IMR-90 (cell line): Measurements from ENCODE around the gene PHF11. TPM values are rescaled to one million over a fixed set of nuclear protein-coding genes. Genes with fewer than 3 reads are reported as not detected.

ENCODE experiments used
- ATAC-seq: fragments of 200-7000 bp; cut with Tn5 transposase; 2 replicates; pipeline ENCODE4 v1.9.1; 2020; ENCODE audit warnings: low read depth, mild to moderate bottlenecking, moderate library complexity
- BruUV-seq: library from RNA; stranded (reverse); fragments of 400-500 nt; replicated peaks from 2 replicates; lab custom pipeline; 2021; lab: Mats Ljungman, UMichigan
- CTCF ChIA-PET: fragments of 300-600 bp; formaldehyde crosslinking; extraction: SDS; loops from one replicate; lab custom pipeline; 2021; ENCODE audit warnings: antibody characterized with exemption; lab: Yijun Ruan, JAX
- POLR2A ChIA-PET: fragments of 300-600 bp; sonication (Branson Sonifier 250); formaldehyde crosslinking; loops from one replicate; lab custom pipeline; 2022; ENCODE audit warnings: antibody characterized with exemption; ENCODE audit not compliant: unreplicated experiment; lab: Charles Lee
- DNase-seq: peaks from one replicate; pipeline ENCODE4 v3.0.0; 2013
- H2AFZ ChIP-seq: replicated peaks from 2 replicates; pipeline ENCODE3; 2013; ENCODE audit warnings: low read length, mild to moderate bottlenecking; ENCODE audit not compliant: poor library complexity
- H2AK5ac ChIP-seq: 2 replicates; pipeline ENCODE4 v1.6.1; 2013; ENCODE audit warnings: low read depth, low read length, inconsistent platforms
- H2AK9ac ChIP-seq: replicated peaks from 2 replicates; pipeline ENCODE3; 2013; ENCODE audit warnings: mild to moderate bottlenecking, low read depth, low read length, moderate library complexity; ENCODE audit not compliant: poor library complexity
- H2BK120ac ChIP-seq: 2 replicates; pipeline ENCODE4 v1.6.1; 2013; ENCODE audit warnings: low read depth, low read length, inconsistent platforms
- H2BK15ac ChIP-seq: 3 replicates; pipeline ENCODE4 v1.6.1; 2013; ENCODE audit warnings: low read depth, low read length, inconsistent platforms
- H2BK20ac ChIP-seq: 2 replicates; pipeline ENCODE4 v1.6.1; 2013; ENCODE audit warnings: low read depth, mild to moderate bottlenecking, inconsistent platforms, low read length, moderate library complexity
- H2BK5ac ChIP-seq: 2 replicates; pipeline ENCODE4 v1.6.1; 2013; ENCODE audit warnings: mild to moderate bottlenecking, low read depth, low read length, inconsistent platforms; ENCODE audit not compliant: poor library complexity, severe bottlenecking
- H3K14ac ChIP-seq: replicated peaks from 2 replicates; pipeline ENCODE4 v1.6.1; 2013; ENCODE audit warnings: low read depth, low read length, inconsistent platforms
- H3K18ac ChIP-seq: 2 replicates; pipeline ENCODE4 v1.6.1; 2013; ENCODE audit warnings: low read depth, low read length, control low read depth
- H3K23ac ChIP-seq: 2 replicates; pipeline ENCODE4 v1.6.1; 2013; ENCODE audit warnings: low read depth, low read length, inconsistent platforms
- H3K27ac ChIP-seq: 2 replicates; pipeline ENCODE4 v1.5.1; 2013; ENCODE audit warnings: mild to moderate bottlenecking, control low read depth, low read length; ENCODE audit not compliant: insufficient read depth
- H3K27me3 ChIP-seq: 2 replicates; pipeline ENCODE4 v1.6.1; 2013; ENCODE audit warnings: low read length; ENCODE audit not compliant: control insufficient read depth, insufficient read depth
- H3K36me3 ChIP-seq: 2 replicates; pipeline ENCODE4 v1.6.1; 2013; ENCODE audit warnings: low read length, mixed read lengths; ENCODE audit not compliant: control insufficient read depth, insufficient read depth
- H3K4ac ChIP-seq: 2 replicates; pipeline ENCODE4 v1.6.1; 2013; ENCODE audit warnings: low read depth, low read length, inconsistent platforms
- H3K4me1 ChIP-seq: 2 replicates; pipeline ENCODE4 v1.6.1; 2013; ENCODE audit warnings: low read length, mixed read lengths; ENCODE audit not compliant: control insufficient read depth, insufficient read depth
- H3K4me2 ChIP-seq: 2 replicates; pipeline ENCODE4 v1.6.1; 2013; ENCODE audit warnings: low read depth, mild to moderate bottlenecking, control low read depth, low read length, moderate library complexity
- H3K4me3 ChIP-seq: 2 replicates; pipeline ENCODE4 v1.5.1; 2013; ENCODE audit warnings: low read depth, mild to moderate bottlenecking, control low read depth, low read length, moderate library complexity; ENCODE audit not compliant: insufficient read depth
- H3K56ac ChIP-seq: 2 replicates; pipeline ENCODE4 v1.6.1; 2013; ENCODE audit warnings: low read length, inconsistent platforms; ENCODE audit not compliant: insufficient read depth; ENCODE audit errors: extremely low read depth
- H3K79me1 ChIP-seq, 2 experiments: 2 replicates each; pipeline ENCODE4 v1.6.1; 2013; ENCODE audit warnings: low read length in 2 of 2, inconsistent platforms in 1 of 2, low read depth in 1 of 2
- H3K9ac ChIP-seq: 2 replicates; pipeline ENCODE4 v1.6.1; 2013; ENCODE audit warnings: low read depth, low read length, control low read depth
- H3K9me1 ChIP-seq: 2 replicates; pipeline ENCODE4 v1.6.1; 2013; ENCODE audit warnings: low read length, inconsistent platforms; ENCODE audit not compliant: insufficient read depth
- H3K9me3 ChIP-seq: 2 replicates; pipeline ENCODE4 v1.6.1; 2013; ENCODE audit warnings: low read length; ENCODE audit not compliant: control insufficient read depth, insufficient read depth
- H4K20me1 ChIP-seq: 2 replicates; pipeline ENCODE4 v1.6.1; 2013; ENCODE audit warnings: low read length, inconsistent platforms; ENCODE audit not compliant: insufficient read depth
- H4K5ac ChIP-seq: 2 replicates; pipeline ENCODE4 v1.6.1; 2013; ENCODE audit warnings: mild to moderate bottlenecking, low read depth, low read length, control low read depth
- H4K8ac ChIP-seq, 2 experiments: 2 replicates each; pipeline ENCODE4 v1.6.1; 2013; ENCODE audit warnings: low read depth in 2 of 2, low read length in 2 of 2, control low read depth in 1 of 2, inconsistent platforms in 1 of 2
- H4K91ac ChIP-seq: 2 replicates; pipeline ENCODE4 v1.6.1; 2013; ENCODE audit warnings: low read depth, low read length, inconsistent platforms; ENCODE audit not compliant: insufficient read depth
- BHLHE40 ChIP-seq: fragments of 150-350 bp; IDR thresholded peaks from 2 replicates; pipeline ENCODE4 v1.6.1; 2016; ENCODE audit warnings: mild to moderate bottlenecking, low read depth, low read length
- CEBPB ChIP-seq: IDR thresholded peaks from 2 replicates; pipeline ENCODE4 v1.6.1; 2012; ENCODE audit warnings: low read depth, low read length, improper control_type of control experiment
- CHD1 ChIP-seq: IDR thresholded peaks from 2 replicates; pipeline ENCODE4 v1.6.1; 2012; ENCODE audit warnings: low read depth, low read length, improper control_type of control experiment
- FOS ChIP-seq: fragments of 150-350 bp; IDR thresholded peaks from 2 replicates; pipeline ENCODE4 v1.6.1; 2016; ENCODE audit warnings: low read depth, low read length
- MAFK ChIP-seq: IDR thresholded peaks from 2 replicates; pipeline ENCODE4 v1.6.1; 2012; ENCODE audit warnings: low read depth, low read length, improper control_type of control experiment
- MAZ ChIP-seq: IDR thresholded peaks from 2 replicates; pipeline ENCODE4 v1.6.1; 2012; ENCODE audit warnings: low read depth, mild to moderate bottlenecking, low read length, improper control_type of control experiment, moderate library complexity, borderline replicate concordance
- MXI1 ChIP-seq: IDR thresholded peaks from 2 replicates; pipeline ENCODE4 v1.6.1; 2012; ENCODE audit warnings: low read depth, mild to moderate bottlenecking, low read length, moderate library complexity, borderline replicate concordance
- NFE2L2 ChIP-seq: fragments of 150-350 bp; IDR thresholded peaks from 2 replicates; pipeline ENCODE4 v1.6.1; 2016; ENCODE audit warnings: low read depth, mild to moderate bottlenecking, low read length
- POLR2A ChIP-seq: IDR thresholded peaks from 2 replicates; pipeline ENCODE4 v1.6.1; 2012; ENCODE audit warnings: mild to moderate bottlenecking, low read depth, low read length
- RAD21 ChIP-seq: IDR thresholded peaks from 2 replicates; pipeline ENCODE4 v1.6.1; 2012; ENCODE audit warnings: low read length, improper control_type of control experiment
- RCOR1 ChIP-seq: IDR thresholded peaks from 2 replicates; pipeline ENCODE4 v1.6.1; 2012; ENCODE audit warnings: mild to moderate bottlenecking, low read length, improper control_type of control experiment; ENCODE audit not compliant: insufficient replicate concordance
- RFX5 ChIP-seq: IDR thresholded peaks from 2 replicates; pipeline ENCODE4 v1.8.0; 2012; ENCODE audit warnings: low read depth, mild to moderate bottlenecking, low read length, moderate library complexity
- SMC3 ChIP-seq: fragments of 150-350 bp; IDR thresholded peaks from 2 replicates; pipeline ENCODE4 v1.6.1; 2016; ENCODE audit warnings: low read depth, mild to moderate bottlenecking, antibody characterized with exemption, low read length, moderate library complexity
- WGBS, 2 experiments: methylation state at CpG; one replicate each; pipeline versions ENCODE4 v1.1.5 to v1.1.7; 2013; ENCODE audit warnings: missing lambda C conversion rate in 2 of 2; ENCODE audit not compliant: insufficient read length in 1 of 2; ENCODE audit errors: extremely low coverage in 2 of 2; 5-methylcytosine and 5-hydroxymethylcytosine counted together
- dilution Hi-C: fragments of 300-500 bp; cut with HindIII; formaldehyde crosslinking; loops from one replicate; pipeline ENCODE4 v1.14.3; 2018; ENCODE audit warnings: low sequenced_read_pairs; ENCODE audit not compliant: unreplicated experiment
- in situ Hi-C: fragments of 300-500 bp; cut with MboI; formaldehyde crosslinking; loops from 3 replicates; pipeline ENCODE4 v1.14.3; 2019; ENCODE audit warnings: low sequenced_read_pairs, inconsistent platforms, mixed read lengths
- intact Hi-C: fragments of 100-400 bp; cut with micrococcal nuclease; formaldehyde crosslinking; loops from 2 replicates; pipeline ENCODE4 v1.10.0; 2022
- polyA plus RNA-seq, 3 experiments: library from polyadenylated mRNA; depleted of rRNA; stranded (reverse); fragments of >200 nt; gene quantifications; 2 replicates each; pipeline ENCODE4 v1.2.3, GENCODE V29; 2012; ENCODE audit warnings: low replicate concordance in 1 of 3
- total RNA-seq: library from RNA; depleted of rRNA; stranded (reverse); fragments of >200 nt; gene quantifications from 2 replicates; pipeline ENCODE4 v1.2.3, GENCODE V29; 2012
- TF ChIP-seq, protein P1 (sequence below): fragments of 150-350 bp; IDR thresholded peaks from 2 replicates; pipeline ENCODE4 v1.6.1; 2017; ENCODE audit warnings: mild to moderate bottlenecking, antibody characterized with exemption, low read length, low read depth
- TF ChIP-seq, protein P2 (sequence below): fragments of 150-350 bp; IDR thresholded peaks from 2 replicates; pipeline ENCODE4 v1.6.1; 2016; ENCODE audit warnings: low read depth, mild to moderate bottlenecking, low read length, moderate library complexity, borderline replicate concordance
- TF ChIP-seq, protein P3 (sequence below): conservative IDR thresholded peaks from 2 replicates; pipeline ENCODE4 v1.5.1; 2012; ENCODE audit warnings: mild to moderate bottlenecking, low read depth, low read length, improper control_type of control experiment

The PHF11 gene
- total and polyA plus RNA-seq, 2 of the 4 experiments (the other 2 are of a cell fraction): 3.9 to 15.4 TPM

DNA sequence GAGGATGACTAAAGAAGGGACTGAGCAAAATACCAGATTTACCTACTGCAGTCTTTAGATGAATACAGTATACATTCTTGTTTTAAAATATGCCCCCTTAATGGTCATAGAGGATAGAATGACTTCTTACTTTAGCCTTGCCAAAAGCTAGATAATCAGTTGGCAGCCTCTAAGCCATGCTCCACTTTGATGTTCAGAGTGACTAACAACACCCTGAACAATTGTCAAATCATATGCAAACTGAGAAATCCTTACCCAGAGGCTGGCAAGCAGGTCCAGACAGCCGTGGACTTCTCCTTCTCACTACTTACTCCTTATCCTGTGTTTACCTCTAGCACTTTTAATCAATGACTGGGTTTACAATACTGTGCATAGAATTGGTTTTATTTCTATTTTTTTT lies 23.6 kb upstream of the PHF11 start:
- no peak overlapping the region for H3K56ac ChIP-seq
- ChIA-PET CTCF (no interaction called here), POLR2A (no interaction called here)
- H3K4me2 ChIP-seq: no peak overlapping the region
- peaks cover 20% of the 10 kb centered on the region for H3K36me3 ChIP-seq
- no peak overlapping the region for H3K4ac ChIP-seq
- intact Hi-C loops (no loop called here), dilution Hi-C loops (no loop called here), in situ Hi-C loops (no loop called here)
- 0 out of 2 replicates have a peak overlapping the region, but pooled peaks have one; percentile 49 for H3K23ac ChIP-seq
- no peaks in the 10 kb centered on the region for H3K9me3 ChIP-seq
- H2AK5ac ChIP-seq: no peak overlapping the region
- H3K4me1 ChIP-seq: no peaks in the 10 kb centered on the region
- H3K27me3 ChIP-seq: no peaks in the 10 kb centered on the region
- no peak overlapping the region for H2AFZ ChIP-seq
- H2AK9ac ChIP-seq: no peak overlapping the region
- no peak overlapping the region for H3K4me3 ChIP-seq
- no CpG with 5 or more reads among the region's 1 CpG for WGBS, 2 experiments
- no peaks in the 10 kb centered on the region; the same call in 1 of the 2 replicates for H3K9me1 ChIP-seq
- ATAC-seq (no peak), DNase-seq (peak; percentile 15)
- no peak overlapping the region for H2BK120ac ChIP-seq
- no peak for TF ChIP-seq POLR2A
- no peak for TF ChIP-seq RCOR1
- no peak for TF ChIP-seq SMC3
- TF ChIP-seq, protein P1, sequence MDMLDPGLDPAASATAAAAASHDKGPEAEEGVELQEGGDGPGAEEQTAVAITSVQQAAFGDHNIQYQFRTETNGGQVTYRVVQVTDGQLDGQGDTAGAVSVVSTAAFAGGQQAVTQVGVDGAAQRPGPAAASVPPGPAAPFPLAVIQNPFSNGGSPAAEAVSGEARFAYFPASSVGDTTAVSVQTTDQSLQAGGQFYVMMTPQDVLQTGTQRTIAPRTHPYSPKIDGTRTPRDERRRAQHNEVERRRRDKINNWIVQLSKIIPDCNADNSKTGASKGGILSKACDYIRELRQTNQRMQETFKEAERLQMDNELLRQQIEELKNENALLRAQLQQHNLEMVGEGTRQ: no peak
- no peak for TF ChIP-seq CEBPB
- TF ChIP-seq NFE2L2: no peak
- TF ChIP-seq MAFK: no peak
- no peak for TF ChIP-seq RAD21
- no peak for TF ChIP-seq MXI1
- no peak for TF ChIP-seq BHLHE40
- no peak for TF ChIP-seq FOS
- no peak for TF ChIP-seq RFX5
- TF ChIP-seq, protein P2, sequence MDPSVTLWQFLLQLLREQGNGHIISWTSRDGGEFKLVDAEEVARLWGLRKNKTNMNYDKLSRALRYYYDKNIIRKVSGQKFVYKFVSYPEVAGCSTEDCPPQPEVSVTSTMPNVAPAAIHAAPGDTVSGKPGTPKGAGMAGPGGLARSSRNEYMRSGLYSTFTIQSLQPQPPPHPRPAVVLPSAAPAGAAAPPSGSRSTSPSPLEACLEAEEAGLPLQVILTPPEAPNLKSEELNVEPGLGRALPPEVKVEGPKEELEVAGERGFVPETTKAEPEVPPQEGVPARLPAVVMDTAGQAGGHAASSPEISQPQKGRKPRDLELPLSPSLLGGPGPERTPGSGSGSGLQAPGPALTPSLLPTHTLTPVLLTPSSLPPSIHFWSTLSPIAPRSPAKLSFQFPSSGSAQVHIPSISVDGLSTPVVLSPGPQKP: no peak
- no peak for TF ChIP-seq MAZ
- no peak for TF ChIP-seq CHD1
- TF ChIP-seq, protein P3, sequence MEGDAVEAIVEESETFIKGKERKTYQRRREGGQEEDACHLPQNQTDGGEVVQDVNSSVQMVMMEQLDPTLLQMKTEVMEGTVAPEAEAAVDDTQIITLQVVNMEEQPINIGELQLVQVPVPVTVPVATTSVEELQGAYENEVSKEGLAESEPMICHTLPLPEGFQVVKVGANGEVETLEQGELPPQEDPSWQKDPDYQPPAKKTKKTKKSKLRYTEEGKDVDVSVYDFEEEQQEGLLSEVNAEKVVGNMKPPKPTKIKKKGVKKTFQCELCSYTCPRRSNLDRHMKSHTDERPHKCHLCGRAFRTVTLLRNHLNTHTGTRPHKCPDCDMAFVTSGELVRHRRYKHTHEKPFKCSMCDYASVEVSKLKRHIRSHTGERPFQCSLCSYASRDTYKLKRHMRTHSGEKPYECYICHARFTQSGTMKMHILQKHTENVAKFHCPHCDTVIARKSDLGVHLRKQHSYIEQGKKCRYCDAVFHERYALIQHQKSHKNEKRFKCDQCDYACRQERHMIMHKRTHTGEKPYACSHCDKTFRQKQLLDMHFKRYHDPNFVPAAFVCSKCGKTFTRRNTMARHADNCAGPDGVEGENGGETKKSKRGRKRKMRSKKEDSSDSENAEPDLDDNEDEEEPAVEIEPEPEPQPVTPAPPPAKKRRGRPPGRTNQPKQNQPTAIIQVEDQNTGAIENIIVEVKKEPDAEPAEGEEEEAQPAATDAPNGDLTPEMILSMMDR: no peak
- peaks cover 0 to 4% of the 10 kb centered on the region in 2 experiments; a peak in 2 of 4 replicates for H3K79me1 ChIP-seq
- no peak overlapping the region for H2BK20ac ChIP-seq
- no peak overlapping the region for H4K5ac ChIP-seq
- no peak overlapping the region for H2BK15ac ChIP-seq
- no peak overlapping the region for H2BK5ac ChIP-seq
- H3K18ac ChIP-seq: no peak overlapping the region
- no peak overlapping the region for H3K9ac ChIP-seq
- no peak overlapping the region for H4K91ac ChIP-seq
- H3K27ac ChIP-seq: no peak overlapping the region
- BruUV-seq: no TSS peak
- H4K20me1 ChIP-seq: no peaks in the 10 kb centered on the region
- no peak overlapping the region for H4K8ac ChIP-seq
- no peak overlapping the region for H3K14ac ChIP-seq
